Colonic mucosa (tissue), 4 donors: ENCODE data around the gene PRR23A. TPM values are rescaled to one million over a fixed set of nuclear protein-coding genes. Genes with fewer than 3 reads are reported as not detected.
"Not testable (repeated sequence)": the region's sequence is repeated elsewhere in the genome, so short reads cannot be mapped to it uniquely, and the experiment has no call there.

Experiments
- DNase-seq: peaks from one replicate; pipeline ENCODE4 v3.0.0-alpha.2; 2020
- H3K27ac ChIP-seq: fragments of 200-600 bp; one replicate; pipeline ENCODE4 v1.8.0; 2021
- H3K27me3 ChIP-seq: fragments of 200-600 bp; one replicate; pipeline ENCODE4 v1.8.0; 2021
- H3K36me3 ChIP-seq: fragments of 200-600 bp; one replicate; pipeline ENCODE4 v1.8.0; 2021
- H3K4me1 ChIP-seq: fragments of 200-600 bp; one replicate; pipeline ENCODE4 v1.8.0; 2021; ENCODE audit warnings: mild to moderate bottlenecking
- H3K4me3 ChIP-seq: fragments of 200-600 bp; one replicate; pipeline ENCODE4 v1.8.0; 2021
- H3K9ac ChIP-seq, 2 donors: one replicate each; pipeline ENCODE4 v1.7.0; 2013; ENCODE audit warnings: control low read depth in 2 of 2, low read depth in 2 of 2, low read length in 2 of 2
- H3K9me3 ChIP-seq: fragments of 200-600 bp; one replicate; pipeline ENCODE4 v1.8.0; 2021
- CTCF ChIP-seq: fragments of 200-600 bp; IDR thresholded peaks from one replicate; pipeline ENCODE4 v1.8.0; 2022; ENCODE audit warnings: antibody characterized with exemption, mild to moderate bottlenecking
- intact Hi-C: fragments of 100-400 bp; cut with DNase I; formaldehyde crosslinking; loops from one replicate; pipeline ENCODE4 v1.14.1; 2022
- total RNA-seq, 2 donors: library from RNA; stranded (reverse); fragmentation: NEBNext Ultra II Directional in 1 of 2; extraction: Animal tissue kit (Norgen Biotek cat#: 25700) in 1 of 2; gene quantifications; one replicate each; pipeline ENCODE4 v1.2.1, GENCODE V29; 2021
- donor health status: healthy.
- donor health status: DM: no; HTN: no; CAD: no.
- donor health status: DM: no; HTN: no; CAD: no.

PRR23A gene
- total RNA-seq, 2 donors from 2014 or later: not detected

GRCh38 chr3:139032326-139033002 lies 26.4 kb upstream of the PRR23A start:
- intact Hi-C loops: no loop called here
- H3K36me3 ChIP-seq: no peaks in the 10 kb centered on the region
- no peak for TF ChIP-seq CTCF
- H3K27ac ChIP-seq: peak overlapping the region; percentile 75
- H3K4me3 ChIP-seq: no peak overlapping the region
- H3K9ac ChIP-seq: no peak overlapping the region
- no peaks in the 10 kb centered on the region for H3K4me1 ChIP-seq
- no peaks in the 10 kb centered on the region for H3K9me3 ChIP-seq
- DNase-seq: no peak
- no peaks in the 10 kb centered on the region for H3K27me3 ChIP-seq

- H3K4me1 ChIP-seq, H3K9me3 ChIP-seq, H3K27me3 ChIP-seq, H3K4me3 ChIP-seq, DNase-seq, H3K27ac ChIP-seq, H3K9ac ChIP-seq, H3K36me3 ChIP-seq, intact Hi-C loops: not testable (repeated sequence)
Observed at GRCh38 chr3:139030576-139030975, 24.5 kb upstream of the PRR23A start.

GRCh38 chr3:139024968-139025367 lies 18.9 kb upstream of the PRR23A start:
- DNase-seq: no peak
- no peak for TF ChIP-seq CTCF
- Histone ChIP-seq H3K9me3 (no peaks in the 10 kb centered on the region), H3K27ac (no peak overlapping the region), H3K27me3 (no peaks in the 10 kb centered on the region), H3K36me3 (no peaks in the 10 kb centered on the region), H3K4me1 (no peaks in the 10 kb centered on the region), H3K4me3 (no peak overlapping the region), H3K9ac (no peak overlapping the region)
- intact Hi-C loops: no loop called here

GRCh38 chr3:139020868-139021234 lies 14.8 kb upstream of the PRR23A start, which contains the start of gene PRR23B:
Gene PRR23B (minus strand): TSS chr3:139020926. CDS start chr3:139020661, 265 bp downstream.
- intact Hi-C loops: no loop called here
- no peak within 1 kb of the TSS for H3K4me3 ChIP-seq
- no peak within 1 kb of the TSS for H3K9ac ChIP-seq
- no peaks in the 10 kb centered on the region for H3K4me1 ChIP-seq
- H3K27me3 ChIP-seq: no peaks in the 10 kb centered on the region
- DNase-seq: no peak
- H3K27ac ChIP-seq: no peak within 1 kb of the TSS
- no peak for TF ChIP-seq CTCF
- H3K36me3 ChIP-seq: no peaks in the 10 kb centered on the region
- H3K9me3 ChIP-seq: no peaks in the 10 kb centered on the region

- TF ChIP-seq CTCF: no peak
- H3K9ac ChIP-seq: no peak overlapping the region
- H3K36me3 ChIP-seq: no peaks in the 10 kb centered on the region
- intact Hi-C loops: no loop called here
- H3K4me1 ChIP-seq: no peaks in the 10 kb centered on the region
- H3K4me3 ChIP-seq: no peak overlapping the region
- no peaks in the 10 kb centered on the region for H3K27me3 ChIP-seq
- no peaks in the 10 kb centered on the region for H3K9me3 ChIP-seq
- no peak for DNase-seq
- no peak overlapping the region for H3K27ac ChIP-seq
Observed at GRCh38 chr3:139020036-139020867, 14.2 kb upstream of the PRR23A start.
